GM12878 (cell line): ENCODE measurements around the gene PSME3IP1. TPM values are rescaled to one million over a fixed set of nuclear protein-coding genes. Genes with fewer than 3 reads are reported as not detected.

Source experiments
- ATAC-seq: fragments of 200-7000 bp; cut with Tn5 transposase; 3 replicates; pipeline ENCODE4 v1.9.1; 2020; ENCODE audit warnings: mild to moderate bottlenecking, moderate library complexity
- BruUV-seq: library from RNA; stranded (reverse); fragments of 400-500 nt; replicated peaks from 2 replicates; lab custom pipeline; 2021; lab: Mats Ljungman, UMichigan
- CTCF ChIA-PET: fragments of 300-600 bp; sonication (Branson Sonifier 250); formaldehyde crosslinking; extraction: SDS; loops from one replicate; lab custom pipeline; 2021; ENCODE audit warnings: inconsistent platforms; lab: Yijun Ruan, JAX
- POLR2A ChIA-PET: fragments of 350-600 bp; formaldehyde crosslinking; extraction: SDS; loops from one replicate; lab custom pipeline; 2021; ENCODE audit warnings: inconsistent platforms; lab: Charles Lee
- RAD21 ChIA-PET: fragments of 300-600 bp; sonication (Branson Sonifier 250); formaldehyde crosslinking; loops from one replicate; lab custom pipeline; 2023; ENCODE audit warnings: antibody characterized with exemption; ENCODE audit not compliant: unreplicated experiment; lab: Charles Lee
- SMC1A ChIA-PET: fragments of 300-600 bp; sonication (Branson Sonifier 250); formaldehyde crosslinking; loops from one replicate; lab custom pipeline; 2023; ENCODE audit not compliant: unreplicated experiment, uncharacterized antibody; lab: Charles Lee
- DNase-seq: peaks from one replicate; pipeline ENCODE4 v3.0.0-alpha.2; 2011; ENCODE audit warnings: low read depth, low spot score
- FAIRE-seq: peaks from 3 replicates; lab custom pipeline; 2011; peaks lifted over from hg19 to GRCh38; lab: Jason Lieb, UNC
- H2AFZ ChIP-seq: 2 replicates; pipeline ENCODE4 v1.6.0; 2011; ENCODE audit warnings: low read depth, low read length, control low read depth; ENCODE audit not compliant: control insufficient read depth
- H3K27ac ChIP-seq: 2 replicates; pipeline ENCODE4 v1.5.1; 2011; ENCODE audit warnings: control low read depth; ENCODE audit not compliant: control insufficient read depth, insufficient read depth
- H3K27me3 ChIP-seq, 2 experiments: replicated peaks in 1 of 2; 2 replicates each; pipeline versions ENCODE4 v1.6.0 to v1.6.1; 2011; ENCODE audit warnings: low read length in 1 of 2; ENCODE audit not compliant: control insufficient read depth in 2 of 2, insufficient read depth in 2 of 2
- H3K36me3 ChIP-seq, 2 experiments: 2 replicates each; pipeline ENCODE4 v1.5.1; 2011; ENCODE audit warnings: low read length in 1 of 2; ENCODE audit not compliant: control insufficient read depth in 2 of 2, insufficient read depth in 2 of 2
- H3K4me1 ChIP-seq: 2 replicates; pipeline ENCODE4 v1.6.1; 2011; ENCODE audit warnings: mild to moderate bottlenecking, low read length, moderate library complexity, mixed read lengths; ENCODE audit not compliant: control insufficient read depth, insufficient read depth
- H3K4me2 ChIP-seq: 2 replicates; pipeline ENCODE4 v1.6.0; 2011; ENCODE audit warnings: control low read depth; ENCODE audit not compliant: control insufficient read depth, insufficient read depth
- H3K4me3 ChIP-seq: fragments of 200-600 bp; sonication (generic); 2 replicates; pipeline ENCODE4 v1.5.1; 2016
- H3K79me2 ChIP-seq: 2 replicates; pipeline ENCODE4 v1.6.0; 2011; ENCODE audit warnings: low read length; ENCODE audit not compliant: control insufficient read depth, insufficient read depth
- H3K9ac ChIP-seq: 2 replicates; pipeline ENCODE4 v1.8.0; 2011; ENCODE audit warnings: low read length, control low read depth, mixed read lengths; ENCODE audit not compliant: control insufficient read depth, insufficient read depth
- H3K9me3 ChIP-seq: replicated peaks from 3 replicates; pipeline ENCODE4 v1.5.1; 2011; ENCODE audit warnings: mild to moderate bottlenecking, low read length; ENCODE audit not compliant: control insufficient read depth, insufficient read depth
- H4K20me1 ChIP-seq: 2 replicates; pipeline ENCODE4 v1.6.0; 2011; ENCODE audit not compliant: control insufficient read depth, insufficient read depth
- BHLHE40 ChIP-seq, 2 experiments: fragments of 450-650 bp in 1 of 2; IDR thresholded peaks; 2 replicates each; pipeline ENCODE4 v1.6.1; 2011 to 2017; ENCODE audit warnings: low read depth in 2 of 2, borderline replicate concordance in 1 of 2, improper control_type of control experiment in 1 of 2, low read length in 1 of 2, mild to moderate bottlenecking in 1 of 2
- BMI1 ChIP-seq: fragments of 450-650 bp; IDR thresholded peaks from 2 replicates; pipeline ENCODE4 v1.6.1; 2016; ENCODE audit warnings: mild to moderate bottlenecking, moderate library complexity, borderline replicate concordance
- CBFB ChIP-seq: IDR thresholded peaks from 2 replicates; pipeline ENCODE4 v1.6.1; 2016; ENCODE audit warnings: antibody characterized with exemption, low read depth
- CHD4 ChIP-seq: fragments of 200-600 bp; sonication (generic); IDR thresholded peaks from 2 replicates; pipeline ENCODE4 v1.6.1; 2016; ENCODE audit warnings: mild to moderate bottlenecking
- CREM ChIP-seq: IDR thresholded peaks from 2 replicates; pipeline ENCODE4 v1.6.1; 2014; ENCODE audit warnings: antibody characterized with exemption, low read depth
- HDGF ChIP-seq: fragments of 450-650 bp; IDR thresholded peaks from 2 replicates; pipeline ENCODE4 v1.6.1; 2016; ENCODE audit warnings: antibody characterized with exemption
- JUND ChIP-seq: IDR thresholded peaks from 2 replicates; pipeline ENCODE4 v1.6.1; 2012; ENCODE audit warnings: low read depth, mild to moderate bottlenecking, low read length, improper control_type of control experiment, moderate library complexity
- KAT2A ChIP-seq: conservative IDR thresholded peaks from 2 replicates; pipeline ENCODE4 v1.6.1; 2011; ENCODE audit warnings: low read depth, low read length; ENCODE audit not compliant: control insufficient read depth
- MTA3 ChIP-seq: IDR thresholded peaks from 2 replicates; pipeline ENCODE4 v1.6.1; 2012; ENCODE audit warnings: low read length, inconsistent platforms, borderline replicate concordance
- NR2C1 ChIP-seq: fragments of 450-650 bp; IDR thresholded peaks from 2 replicates; pipeline ENCODE4 v1.6.1; 2017; ENCODE audit warnings: antibody characterized with exemption, mild to moderate bottlenecking, moderate library complexity
- NR2C2 ChIP-seq: IDR thresholded peaks from 2 replicates; pipeline ENCODE4 v1.6.1; 2011; ENCODE audit warnings: borderline replicate concordance, low read depth; ENCODE audit not compliant: control insufficient read depth, insufficient read length
- RCOR1 ChIP-seq: conservative IDR thresholded peaks from 2 replicates; pipeline ENCODE4 v1.6.1; 2012; ENCODE audit warnings: low read depth, low read length, improper control_type of control experiment
- YY1 ChIP-seq: IDR thresholded peaks from 2 replicates; pipeline ENCODE4 v1.6.1; 2011; ENCODE audit warnings: low read depth, mild to moderate bottlenecking, low read length
- ZNF274 ChIP-seq: IDR thresholded peaks from one replicate; pipeline ENCODE4 v1.8.0; 2011; ENCODE audit not compliant: insufficient read length, insufficient read depth
- WGBS: methylation state at CpG from one replicate; pipeline ENCODE4 v1.1.6; 2016; ENCODE audit warnings: low lambda C conversion rate; ENCODE audit not compliant: insufficient replicate concordance, insufficient coverage; ENCODE audit errors: missing lambda C conversion rate; 5-methylcytosine and 5-hydroxymethylcytosine counted together
- in situ Hi-C: fragments of 300-500 bp; cut with MboI; formaldehyde crosslinking; loops from 9 replicates; pipeline ENCODE4 v1.14.3; 2018; ENCODE audit warnings: mixed read lengths
- intact Hi-C: fragments of 100-400 bp; cut with micrococcal nuclease; formaldehyde crosslinking; loops from one replicate; pipeline ENCODE4 v1.14.2; 2022; ENCODE audit not compliant: unreplicated experiment
- polyA plus RNA-seq, 11 experiments: library from polyadenylated mRNA; depleted of rRNA in 4 of 11; unstranded in 6 of 11; stranded (reverse) in 5 of 11; fragments of >200 nt; fragmentation: Nextera tagmentation in 4 of 11; fragmentation: Illumina TruSeq in 1 of 11; extraction: Ambion mirVana in 4 of 11; extraction: Trizol in 1 of 11; gene quantifications; 1 replicate in 1 of 11; 2 replicates in 10 of 11; pipeline versions ENCODE4 v1.2.1 to v1.2.3, GENCODE V29; 2011 to 2016; ENCODE audit warnings: inconsistent platforms in 2 of 11, missing spikeins in 2 of 11, low read depth in 1 of 11
- total RNA-seq, 4 experiments: library from RNA; depleted of rRNA in 3 of 4; stranded (reverse); fragments of >200 nt in 3 of 4; fragmentation: Illumina TruSeq in 1 of 4; extraction: Trizol in 1 of 4; gene quantifications; 2 replicates each; pipeline versions ENCODE4 v1.2.1 to v1.2.3, GENCODE V29; 2013 to 2021
- TF ChIP-seq, protein P1 (sequence below): IDR thresholded peaks from 2 replicates; pipeline ENCODE4 v1.6.1; 2012; ENCODE audit warnings: improper control_type of control experiment, low read depth, low read length; ENCODE audit not compliant: insufficient replicate concordance
- TF ChIP-seq, protein P2 (sequence below): IDR thresholded peaks from 2 replicates; pipeline ENCODE4 v1.6.1; 2011; ENCODE audit warnings: mild to moderate bottlenecking, low read depth, low read length, moderate library complexity; ENCODE audit not compliant: insufficient replicate concordance
- TF ChIP-seq, protein P3 (sequence below): IDR thresholded peaks from 2 replicates; pipeline ENCODE4 v1.6.1; 2011; ENCODE audit warnings: borderline replicate concordance, low read depth, mild to moderate bottlenecking, moderate library complexity, mixed read lengths, low read length; ENCODE audit not compliant: insufficient read depth; ENCODE audit errors: extremely low read length

PSME3IP1 gene
- total and polyA plus RNA-seq, 10 of the 15 experiments (the other 5 are each of a cell fraction or from before 2014, with no cell fraction given) = 67.9 to 174 (median 111) TPM

DNA sequence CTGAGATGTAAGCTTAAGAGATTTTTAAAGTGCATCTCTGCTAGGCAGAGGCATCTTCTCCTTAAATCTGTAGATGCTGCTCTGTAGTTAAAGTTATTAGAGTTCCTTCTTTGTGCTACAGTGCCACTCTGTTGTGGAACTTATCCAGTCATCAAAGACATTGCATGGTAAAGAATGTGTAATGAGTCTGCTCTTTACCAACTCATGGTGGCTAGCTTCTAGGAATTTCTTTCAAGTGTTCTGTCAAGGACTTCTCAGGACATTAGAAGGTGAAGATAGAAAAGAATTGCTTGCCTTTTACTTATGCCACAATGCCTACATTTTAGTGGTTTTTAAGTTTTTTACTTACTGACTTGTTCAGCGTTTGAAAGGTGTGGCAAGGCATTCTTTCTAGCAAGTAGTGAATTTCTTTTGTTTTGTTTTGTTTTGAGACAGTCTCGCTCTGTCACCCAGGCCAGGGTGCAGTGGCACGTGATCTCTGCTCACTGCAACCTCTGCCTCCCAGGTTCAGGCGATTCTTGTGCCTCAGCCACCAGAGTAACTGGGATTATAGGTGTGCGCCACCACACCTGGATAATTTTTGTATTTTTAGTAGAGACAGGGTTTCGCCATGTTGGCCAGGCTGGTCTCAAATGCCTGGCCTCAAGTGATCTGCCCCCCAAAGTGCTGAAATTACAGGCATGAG, 39.0 kb upstream of the PSME3IP1 start:
- ChIA-PET POLR2A (interaction anchor here (0.6 to 0.7 kb wide), 2 partner anchors 9 to 137 kb away, joined by 3 read pairs; no protein-coding TSS in a partner anchor), CTCF (interaction anchor here (0.5 to 2.4 kb wide), 2 partner anchors 11 to 41 kb away, joined by 3 to 4 read pairs; no protein-coding TSS in a partner anchor), SMC1A (interaction anchor here (1.0 to 1.5 kb wide), 4 partner anchors 8 to 19 kb away, joined by 3 to 8 read pairs (median 3); no protein-coding TSS in a partner anchor), RAD21 (no interaction called here)
- Histone ChIP-seq H3K4me3 (no peak overlapping the region), H3K79me2 (no peaks in the 10 kb centered on the region), H2AFZ (no peak overlapping the region), H3K27ac (no peak overlapping the region), H3K27me3 (no peaks in the 10 kb centered on the region), H3K4me2 (no peak overlapping the region), H3K36me3 (peaks cover 7 to 45% of the 10 kb centered on the region in 2 experiments), H3K9ac (no peak overlapping the region), H4K20me1 (no peaks in the 10 kb centered on the region), H3K4me1 (no peaks in the 10 kb centered on the region), H3K9me3 (no peaks in the 10 kb centered on the region)
- no TSS peak for BruUV-seq
- FAIRE-seq = no peak
- intact Hi-C loops (no loop called here), in situ Hi-C loops (loop anchor here (25.0 kb wide), 1 partner anchor 1338 kb away; no protein-coding TSS in a partner anchor)
- ATAC-seq = no peak
- DNase-seq = no peak
- WGBS = 77% methylated on average over 6 of the region's 6 CpGs
- TF ChIP-seq RCOR1 (no peak), CHD4 (no peak), HDGF (no peak), BMI1 (no peak), ZNF274 (no peak), BHLHE40 (IDR thresholded peaks at IDR 0.05; ENCODE audit: borderline replicate concordance in 1 of 2, low read depth in 2 of 2, low read length in 1 of 2) (no peak), CREM (no peak), NR2C2 (no peak), YY1 (no peak), NR2C1 (no peak), CBFB (no peak), KAT2A (no peak), MTA3 (no peak), JUND (no peak)
- TF ChIP-seq, protein P1, sequence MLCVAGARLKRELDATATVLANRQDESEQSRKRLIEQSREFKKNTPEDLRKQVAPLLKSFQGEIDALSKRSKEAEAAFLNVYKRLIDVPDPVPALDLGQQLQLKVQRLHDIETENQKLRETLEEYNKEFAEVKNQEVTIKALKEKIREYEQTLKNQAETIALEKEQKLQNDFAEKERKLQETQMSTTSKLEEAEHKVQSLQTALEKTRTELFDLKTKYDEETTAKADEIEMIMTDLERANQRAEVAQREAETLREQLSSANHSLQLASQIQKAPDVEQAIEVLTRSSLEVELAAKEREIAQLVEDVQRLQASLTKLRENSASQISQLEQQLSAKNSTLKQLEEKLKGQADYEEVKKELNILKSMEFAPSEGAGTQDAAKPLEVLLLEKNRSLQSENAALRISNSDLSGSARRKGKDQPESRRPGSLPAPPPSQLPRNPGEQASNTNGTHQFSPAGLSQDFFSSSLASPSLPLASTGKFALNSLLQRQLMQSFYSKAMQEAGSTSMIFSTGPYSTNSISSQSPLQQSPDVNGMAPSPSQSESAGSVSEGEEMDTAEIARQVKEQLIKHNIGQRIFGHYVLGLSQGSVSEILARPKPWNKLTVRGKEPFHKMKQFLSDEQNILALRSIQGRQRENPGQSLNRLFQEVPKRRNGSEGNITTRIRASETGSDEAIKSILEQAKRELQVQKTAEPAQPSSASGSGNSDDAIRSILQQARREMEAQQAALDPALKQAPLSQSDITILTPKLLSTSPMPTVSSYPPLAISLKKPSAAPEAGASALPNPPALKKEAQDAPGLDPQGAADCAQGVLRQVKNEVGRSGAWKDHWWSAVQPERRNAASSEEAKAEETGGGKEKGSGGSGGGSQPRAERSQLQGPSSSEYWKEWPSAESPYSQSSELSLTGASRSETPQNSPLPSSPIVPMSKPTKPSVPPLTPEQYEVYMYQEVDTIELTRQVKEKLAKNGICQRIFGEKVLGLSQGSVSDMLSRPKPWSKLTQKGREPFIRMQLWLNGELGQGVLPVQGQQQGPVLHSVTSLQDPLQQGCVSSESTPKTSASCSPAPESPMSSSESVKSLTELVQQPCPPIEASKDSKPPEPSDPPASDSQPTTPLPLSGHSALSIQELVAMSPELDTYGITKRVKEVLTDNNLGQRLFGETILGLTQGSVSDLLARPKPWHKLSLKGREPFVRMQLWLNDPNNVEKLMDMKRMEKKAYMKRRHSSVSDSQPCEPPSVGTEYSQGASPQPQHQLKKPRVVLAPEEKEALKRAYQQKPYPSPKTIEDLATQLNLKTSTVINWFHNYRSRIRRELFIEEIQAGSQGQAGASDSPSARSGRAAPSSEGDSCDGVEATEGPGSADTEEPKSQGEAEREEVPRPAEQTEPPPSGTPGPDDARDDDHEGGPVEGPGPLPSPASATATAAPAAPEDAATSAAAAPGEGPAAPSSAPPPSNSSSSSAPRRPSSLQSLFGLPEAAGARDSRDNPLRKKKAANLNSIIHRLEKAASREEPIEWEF = no peak
- TF ChIP-seq, protein P2, sequence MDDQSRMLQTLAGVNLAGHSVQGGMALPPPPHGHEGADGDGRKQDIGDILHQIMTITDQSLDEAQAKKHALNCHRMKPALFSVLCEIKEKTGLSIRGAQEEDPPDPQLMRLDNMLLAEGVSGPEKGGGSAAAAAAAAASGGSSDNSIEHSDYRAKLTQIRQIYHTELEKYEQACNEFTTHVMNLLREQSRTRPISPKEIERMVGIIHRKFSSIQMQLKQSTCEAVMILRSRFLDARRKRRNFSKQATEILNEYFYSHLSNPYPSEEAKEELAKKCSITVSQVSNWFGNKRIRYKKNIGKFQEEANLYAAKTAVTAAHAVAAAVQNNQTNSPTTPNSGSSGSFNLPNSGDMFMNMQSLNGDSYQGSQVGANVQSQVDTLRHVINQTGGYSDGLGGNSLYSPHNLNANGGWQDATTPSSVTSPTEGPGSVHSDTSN = no peak
- TF ChIP-seq, protein P3, sequence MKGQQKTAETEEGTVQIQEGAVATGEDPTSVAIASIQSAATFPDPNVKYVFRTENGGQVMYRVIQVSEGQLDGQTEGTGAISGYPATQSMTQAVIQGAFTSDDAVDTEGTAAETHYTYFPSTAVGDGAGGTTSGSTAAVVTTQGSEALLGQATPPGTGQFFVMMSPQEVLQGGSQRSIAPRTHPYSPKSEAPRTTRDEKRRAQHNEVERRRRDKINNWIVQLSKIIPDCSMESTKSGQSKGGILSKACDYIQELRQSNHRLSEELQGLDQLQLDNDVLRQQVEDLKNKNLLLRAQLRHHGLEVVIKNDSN = no peak
